Astrocyte of the spinal cord (primary cell): Measurements from ENCODE around the gene AAK1.
A peak's percentile ranks its signal among the peaks of the same experiment; 100 is the strongest.
"Not testable (repeated sequence)": the region's sequence is repeated elsewhere in the genome, so short reads cannot be mapped to it uniquely, and the experiment has no call there.

Source experiments
- DNase-seq: peaks from one replicate; pipeline ENCODE4 v3.0.0; 2011; ENCODE audit warnings: low read depth, low spot score
- H3K4me3 ChIP-seq: 2 replicates; pipeline ENCODE4 v1.5.1; 2011; ENCODE audit warnings: low read depth, mild to moderate bottlenecking, low read length, moderate library complexity
- CTCF ChIP-seq: IDR thresholded peaks from 2 replicates; pipeline ENCODE4 v1.5.1; 2012; ENCODE audit warnings: low read depth, mild to moderate bottlenecking, low read length, inconsistent platforms
- in situ Hi-C: cut with HindIII; loops from 2 replicates; pipeline ENCODE4 v1.10.0; 2017; ENCODE audit warnings: low sequenced_read_pairs

AAK1 gene

GRCh38 chr2:69456154-69456553, 187.4 kb downstream of the AAK1 start:
- DNase-seq = no peak
- TF ChIP-seq CTCF = no peak
- H3K4me3 ChIP-seq = no peak overlapping the region
- in situ Hi-C loops = no loop called here

GRCh38 chr2:69454976-69455375, 188.6 kb downstream of the AAK1 start:
- in situ Hi-C loops = no loop called here
- no peak overlapping the region for H3K4me3 ChIP-seq
- no peak for DNase-seq
- no peak for TF ChIP-seq CTCF

- in situ Hi-C loops = no loop called here
- TF ChIP-seq CTCF = no peak
- no peak for DNase-seq
- H3K4me3 ChIP-seq = no peak overlapping the region
Observed at GRCh38 chr2:69453475-69454129, 189.9 kb downstream of the AAK1 start.

- DNase-seq = no peak
- in situ Hi-C loops = no loop called here
- no peak for TF ChIP-seq CTCF
- H3K4me3 ChIP-seq = no peak overlapping the region
Observed at GRCh38 chr2:69452687-69453086, 190.9 kb downstream of the AAK1 start.

GRCh38 chr2:69450735-69451416, 192.7 kb downstream of the AAK1 start:
- no peak overlapping the region for H3K4me3 ChIP-seq
- in situ Hi-C loops = no loop called here
- TF ChIP-seq CTCF = no peak
- no peak for DNase-seq

GRCh38 chr2:69449906-69450305, 193.6 kb downstream of the AAK1 start:
- DNase-seq = peak; percentile 19
- no peak for TF ChIP-seq CTCF
- in situ Hi-C loops = no loop called here
- no peak overlapping the region for H3K4me3 ChIP-seq

- in situ Hi-C loops, DNase-seq: not testable (repeated sequence)
Observed at GRCh38 chr2:69443673-69444072, 199.9 kb downstream of the AAK1 start.

GRCh38 chr2:69439499-69439898, 204.0 kb downstream of the AAK1 start:
- H3K4me3 ChIP-seq, in situ Hi-C loops, DNase-seq: not testable (repeated sequence)

More at GRCh38 chr2:69443673-69444072, 199.9 kb downstream of the AAK1 start:
- H3K4me3 ChIP-seq = not testable (repeated sequence)
